Measurements from ENCODE around the gene FNDC3B. TPM values are rescaled to one million over a fixed set of nuclear protein-coding genes. Genes with fewer than 3 reads are reported as not detected.

Gene FNDC3B
- total and polyA plus RNA-seq, 9 of the 15 experiments (the other 6 are each of a cell fraction or from before 2014, with no cell fraction given) = 7.0 to 35.8 (median 16.2) TPM

DNA sequence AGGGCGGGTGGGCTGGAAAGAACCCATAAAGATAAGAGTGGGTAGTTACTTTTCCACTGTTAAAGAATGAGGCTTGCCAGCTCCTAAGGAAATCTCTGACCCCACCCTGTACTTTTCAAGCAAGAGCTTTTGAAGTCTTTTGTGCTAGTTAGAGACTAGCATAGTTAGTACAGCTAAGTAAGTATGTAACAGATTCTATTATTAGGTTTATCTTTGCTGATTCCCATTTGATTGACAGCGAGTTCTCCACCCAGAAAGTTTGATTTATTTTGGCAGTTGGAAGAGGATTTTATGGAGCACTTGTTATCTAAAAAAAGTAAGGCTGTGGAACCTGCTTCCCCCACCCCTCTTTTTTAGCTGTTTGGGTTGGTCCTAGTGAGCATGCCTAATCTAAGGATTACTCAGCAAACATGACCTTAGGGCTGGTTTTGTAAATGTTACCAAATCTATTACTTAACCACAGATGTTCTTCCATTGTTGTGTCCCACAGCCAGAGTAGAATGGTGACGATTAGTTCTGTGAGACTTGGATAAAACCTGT lies 57.6 kb downstream of the FNDC3B start:
- in situ Hi-C loops (cut with MboI) (no loop called here), intact Hi-C loops (cut with micrococcal nuclease) (no loop called here)
- CTCF ChIA-PET (ENCODE audit: low intra/inter-chr PET ratio) = no interaction called here
- no peak overlapping the region for H2AFZ ChIP-seq (ENCODE audit: low read depth, low read length)
- peak; percentile 68 for ATAC-seq
- H3K36me3 ChIP-seq (ENCODE audit: control insufficient read depth, insufficient read depth, low read length) = no peaks in the 10 kb centered on the region; the same call in 2 of the 3 replicates
- H3K79me2 ChIP-seq (ENCODE audit: control insufficient read depth, insufficient read depth, low read length) = peaks cover 82% of the 10 kb centered on the region
- peak overlapping the region; percentile 45; the same call in 1 of the 3 replicates for H3K27ac ChIP-seq (ENCODE audit: extremely low read depth, low read depth, low read length)
- peaks cover 0 to 29% of the 10 kb centered on the region in 2 experiments; a peak in 2 of 5 replicates for H3K4me1 ChIP-seq (replicated peaks in 1 of 2; ENCODE audit: control insufficient read depth in 2 of 2, insufficient read depth in 2 of 2, low read length in 2 of 2)
- peak; percentile 73 for FAIRE-seq
- no peaks in the 10 kb centered on the region for H3K27me3 ChIP-seq (ENCODE audit: control insufficient read depth in 2 of 2, insufficient read depth in 2 of 2, low read length in 2 of 2)
- 12% methylated on average over 3 of the region's 3 CpGs for WGBS (ENCODE audit: insufficient coverage, low coverage, missing lambda C conversion rate)
- H4K20me1 ChIP-seq (replicated peaks; ENCODE audit: control insufficient read depth, insufficient read depth, low read length) = 0 out of 2 replicates have a peak, but pooled peaks cover 4% of the 10 kb centered on the region
- H3K4me3 ChIP-seq = no peak overlapping the region
- peaks cover under 1% of the 10 kb centered on the region for H3K9me1 ChIP-seq (ENCODE audit: control insufficient read depth, insufficient read depth, low read length)
- BruUV-seq (replicated peaks) = no TSS peak
- H3K9ac ChIP-seq (ENCODE audit: insufficient read depth in 1 of 2, low read depth in 2 of 2, low read length in 2 of 2) = no peak overlapping the region
- H3K9me3 ChIP-seq (replicated peaks; ENCODE audit: control insufficient read depth, insufficient read depth, low read depth, low read length) = no peaks in the 10 kb centered on the region
- POLR2A ChIA-PET = interaction anchor here (0.6 to 2.0 kb wide), 6 partner anchors 9 to 275 kb away, joined by 3 to 13 read pairs (median 4); no protein-coding TSS in a partner anchor
- peak; percentile 35 to 77 (median 49) for DNase-seq (ENCODE audit: extremely low read depth in 1 of 4, low spot score in 3 of 4)
- H3K4me2 ChIP-seq (ENCODE audit: insufficient read depth, low read length) = 0 out of 2 replicates have a peak overlapping the region, but pooled peaks have one; percentile 2
- TF ChIP-seq SMARCE1 (IDR thresholded peaks at IDR 0.05) (0 out of 2 replicates have a peak, but pooled peaks have one; percentile 29), RCOR1 (IDR thresholded peaks at IDR 0.05; ENCODE audit: borderline replicate concordance in 1 of 2, low read depth in 2 of 2, low read length in 2 of 2) (peak in 1 of 2 experiments; percentile 72; a peak in 2 of 4 replicates), MEIS2 (IDR thresholded peaks at IDR 0.05; ENCODE audit: partially characterized antibody) (peak; percentile 91), HNRNPH1 (optimal IDR thresholded peaks at IDR 0.05; ENCODE audit: low read depth, low read length) (no peak), TCF7L2 (IDR thresholded peaks at IDR 0.05; ENCODE audit: low read depth, low read length) (0 out of 2 replicates have a peak, but pooled peaks have one; percentile 14), HMGN3 (IDR thresholded peaks at IDR 0.05; ENCODE audit: borderline replicate concordance, extremely low read depth, insufficient read length, low read depth, low read length) (no peak), ZNF696 (CRISPR knock-in tag; conservative IDR thresholded peaks at IDR 0.05) (no peak), FOXJ3 (CRISPR knock-in tag; IDR thresholded peaks at IDR 0.05) (no peak), TGIF2 (CRISPR knock-in tag; IDR thresholded peaks at IDR 0.05) (no peak), EZH2 (IDR thresholded peaks at IDR 0.05; ENCODE audit: borderline replicate concordance, low read depth, low read length) (no peak), ZNF644 (tag; IDR thresholded peaks at IDR 0.05; ENCODE audit: low read depth) (no peak), ZNF384 (IDR thresholded peaks at IDR 0.05; ENCODE audit: low read depth, low read length) (0 out of 2 replicates have a peak, but pooled peaks have one; percentile 7), ELF4 (CRISPR knock-in tag; IDR thresholded peaks at IDR 0.05) (no peak)
- TF ChIP-seq, protein P1, sequence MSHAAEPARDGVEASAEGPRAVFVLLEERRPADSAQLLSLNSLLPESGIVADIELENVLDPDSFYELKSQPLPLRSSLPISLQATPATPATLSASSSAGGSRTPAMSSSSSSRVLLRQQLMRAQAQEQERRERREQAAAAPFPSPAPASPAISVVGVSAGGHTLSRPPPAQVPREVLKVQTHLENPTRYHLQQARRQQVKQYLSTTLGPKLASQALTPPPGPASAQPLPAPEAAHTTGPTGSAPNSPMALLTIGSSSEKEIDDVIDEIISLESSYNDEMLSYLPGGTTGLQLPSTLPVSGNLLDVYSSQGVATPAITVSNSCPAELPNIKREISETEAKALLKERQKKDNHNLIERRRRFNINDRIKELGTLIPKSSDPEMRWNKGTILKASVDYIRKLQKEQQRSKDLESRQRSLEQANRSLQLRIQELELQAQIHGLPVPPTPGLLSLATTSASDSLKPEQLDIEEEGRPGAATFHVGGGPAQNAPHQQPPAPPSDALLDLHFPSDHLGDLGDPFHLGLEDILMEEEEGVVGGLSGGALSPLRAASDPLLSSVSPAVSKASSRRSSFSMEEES (CRISPR knock-in tag; IDR thresholded peaks at IDR 0.05) = no peak
- TF ChIP-seq, protein P2, sequence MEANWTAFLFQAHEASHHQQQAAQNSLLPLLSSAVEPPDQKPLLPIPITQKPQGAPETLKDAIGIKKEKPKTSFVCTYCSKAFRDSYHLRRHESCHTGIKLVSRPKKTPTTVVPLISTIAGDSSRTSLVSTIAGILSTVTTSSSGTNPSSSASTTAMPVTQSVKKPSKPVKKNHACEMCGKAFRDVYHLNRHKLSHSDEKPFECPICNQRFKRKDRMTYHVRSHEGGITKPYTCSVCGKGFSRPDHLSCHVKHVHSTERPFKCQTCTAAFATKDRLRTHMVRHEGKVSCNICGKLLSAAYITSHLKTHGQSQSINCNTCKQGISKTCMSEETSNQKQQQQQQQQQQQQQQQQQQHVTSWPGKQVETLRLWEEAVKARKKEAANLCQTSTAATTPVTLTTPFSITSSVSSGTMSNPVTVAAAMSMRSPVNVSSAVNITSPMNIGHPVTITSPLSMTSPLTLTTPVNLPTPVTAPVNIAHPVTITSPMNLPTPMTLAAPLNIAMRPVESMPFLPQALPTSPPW (CRISPR knock-in tag; IDR thresholded peaks at IDR 0.05) = peak; percentile 45; the same call in 1 of the 2 replicates
- TF ChIP-seq, protein P3, sequence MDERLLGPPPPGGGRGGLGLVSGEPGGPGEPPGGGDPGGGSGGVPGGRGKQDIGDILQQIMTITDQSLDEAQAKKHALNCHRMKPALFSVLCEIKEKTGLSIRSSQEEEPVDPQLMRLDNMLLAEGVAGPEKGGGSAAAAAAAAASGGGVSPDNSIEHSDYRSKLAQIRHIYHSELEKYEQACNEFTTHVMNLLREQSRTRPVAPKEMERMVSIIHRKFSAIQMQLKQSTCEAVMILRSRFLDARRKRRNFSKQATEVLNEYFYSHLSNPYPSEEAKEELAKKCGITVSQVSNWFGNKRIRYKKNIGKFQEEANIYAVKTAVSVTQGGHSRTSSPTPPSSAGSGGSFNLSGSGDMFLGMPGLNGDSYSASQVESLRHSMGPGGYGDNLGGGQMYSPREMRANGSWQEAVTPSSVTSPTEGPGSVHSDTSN (CRISPR knock-in tag; IDR thresholded peaks at IDR 0.05; ENCODE audit: low read depth) = no peak; the same call in 1 of the 2 replicates
- TF ChIP-seq, protein P3 (tag; conservative IDR thresholded peaks at IDR 0.05; ENCODE audit: low read depth) = peak; percentile 90
